Tibial nerve (tissue), 4 donors: Measurements from ENCODE around the gene CEACAM7. TPM values are rescaled to one million over a fixed set of nuclear protein-coding genes. Genes with fewer than 3 reads are reported as not detected.

Source experiments
- DNase-seq, 2 donors: peaks; one replicate each; pipeline ENCODE4 v3.0.0-alpha.2; 2019; ENCODE audit warnings: low spot score in 2 of 2
- H3K27ac ChIP-seq, 4 donors: fragments of 200-600 bp; sonication (generic) in 3 of 4; one replicate each; pipeline ENCODE4 v1.5.1; 2017 to 2019; ENCODE audit warnings: mild to moderate bottlenecking in 1 of 4
- H3K27me3 ChIP-seq, 2 donors: fragments of 200-600 bp; sonication (generic) in 1 of 2; one replicate each; pipeline versions ENCODE4 v1.5.1 to v1.6.0; 2017 to 2019
- H3K36me3 ChIP-seq, 3 donors: fragments of 200-600 bp; sonication (generic); one replicate each; pipeline ENCODE4 v1.5.1; 2018 to 2019
- H3K4me1 ChIP-seq, 4 donors: fragments of 200-600 bp; sonication (generic) in 3 of 4; one replicate each; pipeline ENCODE4 v1.5.1; 2017 to 2019
- H3K4me3 ChIP-seq, 4 donors: fragments of 200-600 bp; sonication (generic) in 3 of 4; one replicate each; pipeline ENCODE4 v1.5.1; 2017 to 2019; ENCODE audit warnings: mild to moderate bottlenecking in 1 of 4, moderate library complexity in 1 of 4
- H3K9me3 ChIP-seq, 4 donors: fragments of 200-600 bp; sonication (generic) in 3 of 4; one replicate each; pipeline ENCODE4 v1.5.1; 2017 to 2019
- EP300 ChIP-seq, 2 donors: sonication (generic); formaldehyde crosslinking; IDR thresholded peaks; one replicate each; pipeline ENCODE4 v1.6.1; 2017; ENCODE audit warnings: antibody characterized with exemption in 2 of 2, mild to moderate bottlenecking in 1 of 2
- POLR2A ChIP-seq, 2 donors: fragments of 450-650 bp; IDR thresholded peaks; one replicate each; pipeline ENCODE4 v1.6.1; 2017; ENCODE audit warnings: antibody characterized with exemption in 2 of 2, mild to moderate bottlenecking in 2 of 2, moderate library complexity in 2 of 2
- WGBS, 2 donors: methylation state at CpG; one replicate each; pipeline ENCODE4 v1.1.5; 2018; 5-methylcytosine and 5-hydroxymethylcytosine counted together
- total RNA-seq, 4 donors: library from RNA; depleted of rRNA; stranded (reverse); fragments of >200 nt; gene quantifications; one replicate each; pipeline ENCODE4 v1.1.0, GENCODE V29; 2016
- TF ChIP-seq, protein P1 (sequence below), 5 experiments: fragments of 200-600 bp in 3 of 5; fragments of 450-650 bp in 2 of 5; sonication (generic) in 3 of 5; IDR thresholded peaks; one replicate each; pipeline ENCODE4 v1.5.1; 2016 to 2019; ENCODE audit warnings: antibody characterized with exemption in 5 of 5, mild to moderate bottlenecking in 3 of 5, moderate library complexity in 2 of 5

Gene CEACAM7
- total RNA-seq, 4 donors from 2014 or later, result not detected

DNA sequence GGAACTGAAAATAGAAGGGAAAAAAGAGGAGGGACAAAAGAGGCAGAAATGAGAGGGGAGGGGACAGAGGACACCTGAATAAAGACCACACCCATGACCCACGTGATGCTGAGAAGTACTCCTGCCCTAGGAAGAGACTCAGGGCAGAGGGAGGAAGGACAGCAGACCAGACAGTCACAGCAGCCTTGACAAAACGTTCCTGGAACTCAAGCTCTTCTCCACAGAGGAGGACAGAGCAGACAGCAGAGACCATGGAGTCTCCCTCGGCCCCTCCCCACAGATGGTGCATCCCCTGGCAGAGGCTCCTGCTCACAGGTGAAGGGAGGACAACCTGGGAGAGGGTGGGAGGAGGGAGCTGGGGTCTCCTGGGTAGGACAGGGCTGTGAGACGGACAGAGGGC lies 20.4 kb upstream of the CEACAM7 start, which contains the start of gene CEACAM5:
Gene CEACAM5, plus strand, starts transcription at position 146 of the 400 bp plus-strand sequence. Its CDS starts 106 bp downstream, at position 252.
- DNase-seq, result no peak
- 34 to 37% methylated on average over 3 to 4 of the region's 4 CpGs for WGBS, 2 donors
- no peaks in the 10 kb centered on the region for H3K4me1 ChIP-seq
- H3K36me3 ChIP-seq, result no peaks in the 10 kb centered on the region
- no peak for TF ChIP-seq EP300 (IDR thresholded peaks at IDR 0.05)
- TF ChIP-seq, protein P1, sequence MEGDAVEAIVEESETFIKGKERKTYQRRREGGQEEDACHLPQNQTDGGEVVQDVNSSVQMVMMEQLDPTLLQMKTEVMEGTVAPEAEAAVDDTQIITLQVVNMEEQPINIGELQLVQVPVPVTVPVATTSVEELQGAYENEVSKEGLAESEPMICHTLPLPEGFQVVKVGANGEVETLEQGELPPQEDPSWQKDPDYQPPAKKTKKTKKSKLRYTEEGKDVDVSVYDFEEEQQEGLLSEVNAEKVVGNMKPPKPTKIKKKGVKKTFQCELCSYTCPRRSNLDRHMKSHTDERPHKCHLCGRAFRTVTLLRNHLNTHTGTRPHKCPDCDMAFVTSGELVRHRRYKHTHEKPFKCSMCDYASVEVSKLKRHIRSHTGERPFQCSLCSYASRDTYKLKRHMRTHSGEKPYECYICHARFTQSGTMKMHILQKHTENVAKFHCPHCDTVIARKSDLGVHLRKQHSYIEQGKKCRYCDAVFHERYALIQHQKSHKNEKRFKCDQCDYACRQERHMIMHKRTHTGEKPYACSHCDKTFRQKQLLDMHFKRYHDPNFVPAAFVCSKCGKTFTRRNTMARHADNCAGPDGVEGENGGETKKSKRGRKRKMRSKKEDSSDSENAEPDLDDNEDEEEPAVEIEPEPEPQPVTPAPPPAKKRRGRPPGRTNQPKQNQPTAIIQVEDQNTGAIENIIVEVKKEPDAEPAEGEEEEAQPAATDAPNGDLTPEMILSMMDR (IDR thresholded peaks at IDR 0.05), result no peak
- no peak for TF ChIP-seq POLR2A (IDR thresholded peaks at IDR 0.05)
- H3K27ac ChIP-seq, result no peak within 1 kb of the TSS
- peaks cover 0 to 7% (median 0%) of the 10 kb centered on the region in 4 donors for H3K9me3 ChIP-seq
- H3K4me3 ChIP-seq, result no peak within 1 kb of the TSS
- H3K27me3 ChIP-seq, result peaks cover 0 to 26% of the 10 kb centered on the region in 2 donors

DNA sequence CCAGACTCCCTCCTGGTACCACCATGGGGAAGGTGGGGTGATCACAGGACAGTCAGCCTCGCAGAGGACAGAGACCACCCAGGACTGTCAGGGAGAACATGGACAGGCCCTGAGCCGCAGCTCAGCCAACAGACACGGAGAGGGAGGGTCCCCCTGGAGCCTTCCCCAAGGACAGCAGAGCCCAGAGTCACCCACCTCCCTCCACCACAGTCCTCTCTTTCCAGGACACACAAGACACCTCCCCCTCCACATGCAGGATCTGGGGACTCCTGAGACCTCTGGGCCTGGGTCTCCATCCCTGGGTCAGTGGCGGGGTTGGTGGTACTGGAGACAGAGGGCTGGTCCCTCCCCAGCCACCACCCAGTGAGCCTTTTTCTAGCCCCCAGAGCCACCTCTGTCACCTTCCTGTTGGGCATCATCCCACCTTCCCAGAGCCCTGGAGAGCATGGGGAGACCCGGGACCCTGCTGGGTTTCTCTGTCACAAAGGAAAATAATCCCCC lies 19.9 kb upstream of the CEACAM7 start:
- H3K9me3 ChIP-seq, result peaks cover 0 to 7% (median 0%) of the 10 kb centered on the region in 4 donors
- no peaks in the 10 kb centered on the region for H3K4me1 ChIP-seq
- 69 to 80% methylated on average over 5 of the region's 5 CpGs for WGBS, 2 donors
- H3K27me3 ChIP-seq, result peaks cover 0 to 26% of the 10 kb centered on the region in 2 donors
- H3K4me3 ChIP-seq, result no peak overlapping the region
- no peak for DNase-seq
- no peak overlapping the region for H3K27ac ChIP-seq
- H3K36me3 ChIP-seq, result no peaks in the 10 kb centered on the region
- TF ChIP-seq POLR2A (IDR thresholded peaks at IDR 0.05) (no peak), EP300 (IDR thresholded peaks at IDR 0.05) (no peak)
- TF ChIP-seq, protein P1 (IDR thresholded peaks at IDR 0.05), result no peak

DNA sequence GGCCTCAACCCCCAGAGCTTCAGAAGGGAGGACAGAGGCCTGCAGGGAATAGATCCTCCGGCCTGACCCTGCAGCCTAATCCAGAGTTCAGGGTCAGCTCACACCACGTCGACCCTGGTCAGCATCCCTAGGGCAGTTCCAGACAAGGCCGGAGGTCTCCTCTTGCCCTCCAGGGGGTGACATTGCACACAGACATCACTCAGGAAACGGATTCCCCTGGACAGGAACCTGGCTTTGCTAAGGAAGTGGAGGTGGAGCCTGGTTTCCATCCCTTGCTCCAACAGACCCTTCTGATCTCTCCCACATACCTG lies 19.4 kb upstream of the CEACAM7 start:
- WGBS, 2 donors, result 0 to 64% methylated on average over 1 to 4 of the region's 5 CpGs
- Histone ChIP-seq H3K36me3 (no peaks in the 10 kb centered on the region), H3K27me3 (peaks cover 0 to 26% of the 10 kb centered on the region in 2 donors), H3K4me1 (no peaks in the 10 kb centered on the region), H3K9me3 (peaks cover 0 to 7% (median 0%) of the 10 kb centered on the region in 4 donors), H3K27ac (no peak overlapping the region), H3K4me3 (no peak overlapping the region)
- TF ChIP-seq EP300 (IDR thresholded peaks at IDR 0.05) (no peak), POLR2A (IDR thresholded peaks at IDR 0.05) (no peak)
- TF ChIP-seq, protein P1 (IDR thresholded peaks at IDR 0.05), result no peak
- no peak for DNase-seq

DNA sequence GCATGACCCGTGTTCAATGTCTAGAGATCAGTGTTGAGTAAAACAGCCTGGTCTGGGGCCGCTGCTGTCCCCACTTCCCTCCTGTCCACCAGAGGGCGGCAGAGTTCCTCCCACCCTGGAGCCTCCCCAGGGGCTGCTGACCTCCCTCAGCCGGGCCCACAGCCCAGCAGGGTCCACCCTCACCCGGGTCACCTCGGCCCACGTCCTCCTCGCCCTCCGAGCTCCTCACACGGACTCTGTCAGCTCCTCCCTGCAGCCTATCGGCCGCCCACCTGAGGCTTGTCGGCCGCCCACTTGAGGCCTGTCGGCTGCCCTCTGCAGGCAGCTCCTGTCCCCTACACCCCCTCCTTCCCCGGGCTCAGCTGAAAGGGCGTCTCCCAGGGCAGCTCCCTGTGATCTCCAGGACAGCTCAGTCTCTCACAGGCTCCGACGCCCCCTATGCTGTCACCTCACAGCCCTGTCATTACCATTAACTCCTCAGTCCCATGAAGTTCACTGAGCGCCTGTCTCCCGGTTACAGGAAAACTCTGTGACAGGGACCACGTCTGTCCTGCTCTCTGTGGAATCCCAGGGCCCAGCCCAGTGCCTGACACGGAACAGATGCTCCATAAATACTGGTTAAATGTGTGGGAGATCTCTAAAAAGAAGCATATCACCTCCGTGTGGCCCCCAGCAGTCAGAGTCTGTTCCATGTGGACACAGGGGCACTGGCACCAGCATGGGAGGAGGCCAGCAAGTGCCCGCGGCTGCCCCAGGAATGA lies 18.9 kb upstream of the CEACAM7 start:
- H3K4me1 ChIP-seq, result no peaks in the 10 kb centered on the region
- TF ChIP-seq EP300 (IDR thresholded peaks at IDR 0.05), result no peak
- TF ChIP-seq, protein P1 (IDR thresholded peaks at IDR 0.05), result peak; percentile 19 to 63 (median 61)
- peaks cover 0 to 26% of the 10 kb centered on the region in 2 donors for H3K27me3 ChIP-seq
- H3K36me3 ChIP-seq, result no peaks in the 10 kb centered on the region
- no peak overlapping the region for H3K27ac ChIP-seq
- H3K9me3 ChIP-seq, result peaks cover 0 to 7% (median 0%) of the 10 kb centered on the region in 4 donors
- DNase-seq, result no peak
- WGBS, 2 donors, result 16 to 17% methylated on average over 22 of the region's 26 CpGs
- H3K4me3 ChIP-seq, result no peak overlapping the region
